HEK293 (cell line): ENCODE measurements around the gene POLR3E.

ENCODE experiments used
- CTCF ChIA-PET: fragments of 350-600 bp; formaldehyde crosslinking; extraction: SDS; loops from one replicate; lab custom pipeline; 2021; ENCODE audit warnings: antibody characterized with exemption; lab: Yijun Ruan, JAX
- POLR2A ChIA-PET: fragments of 300-600 bp; formaldehyde crosslinking; extraction: SDS; loops from one replicate; lab custom pipeline; 2020; ENCODE audit warnings: antibody characterized with exemption, inconsistent platforms; lab: Yijun Ruan, JAX
- H3K27ac ChIP-seq: fragments of 200-500 bp; sonication (Bioruptor generic); 2 replicates; pipeline ENCODE4 v1.5.1; 2014; ENCODE audit warnings: low read depth, low read length, control low read depth, inconsistent platforms; ENCODE audit errors: extremely low read depth
- H3K36me3 ChIP-seq, 2 experiments: fragments of 200-500 bp in 1 of 2; sonication (Bioruptor generic) in 1 of 2; 1 replicate in 1 of 2; 2 replicates in 1 of 2; pipeline ENCODE4 v1.5.1; 2014 to 2017; ENCODE audit warnings: inconsistent platforms in 2 of 2, low read length in 2 of 2; ENCODE audit not compliant: control insufficient read depth in 2 of 2, insufficient read depth in 1 of 2
- H3K4me1 ChIP-seq: fragments of 200-500 bp; sonication (Bioruptor generic); 2 replicates; pipeline ENCODE4 v1.5.1; 2014; ENCODE audit warnings: mild to moderate bottlenecking, low read length, inconsistent platforms; ENCODE audit not compliant: control insufficient read depth, insufficient read depth
- H3K4me3 ChIP-seq: 2 replicates; pipeline ENCODE4 v1.5.1; 2011; ENCODE audit warnings: low read depth, mild to moderate bottlenecking, control low read depth, low read length, moderate library complexity
- H3K9me3 ChIP-seq: fragments of 200-500 bp; sonication (Bioruptor generic); 2 replicates; pipeline ENCODE4 v1.5.1; 2014; ENCODE audit warnings: low read depth, low read length, inconsistent platforms; ENCODE audit not compliant: control insufficient read depth, insufficient read depth
- GLIS1 ChIP-seq: fragments of 450-650 bp; formaldehyde crosslinking; IDR thresholded peaks from 2 replicates; pipeline ENCODE4 v1.5.1; 2016; ENCODE audit warnings: missing biosample characterization, missing genetic modification characterization
- GLIS2 ChIP-seq: fragments of 450-650 bp; formaldehyde crosslinking; IDR thresholded peaks from 2 replicates; pipeline ENCODE4 v1.5.1; 2016; ENCODE audit warnings: missing biosample characterization, missing genetic modification characterization
- HOXC10 ChIP-seq: sonication (generic); formaldehyde crosslinking; IDR thresholded peaks from 2 replicates; pipeline ENCODE4 v1.8.1; 2023; ENCODE audit warnings: mild to moderate bottlenecking, missing genetic modification reagents
- KLF9 ChIP-seq: fragments of 450-650 bp; formaldehyde crosslinking; IDR thresholded peaks from 2 replicates; pipeline ENCODE4 v1.5.1; 2016; ENCODE audit warnings: missing biosample characterization, missing genetic modification characterization, low read depth
- PRDM1 ChIP-seq: fragments of 450-650 bp; formaldehyde crosslinking; IDR thresholded peaks from 2 replicates; pipeline ENCODE4; 2016; ENCODE audit warnings: missing biosample characterization, missing genetic modification characterization
- ZBTB7A ChIP-seq: fragments of 450-650 bp; formaldehyde crosslinking; IDR thresholded peaks from 2 replicates; pipeline ENCODE4 v1.5.1; 2016; ENCODE audit warnings: low read depth, missing biosample characterization, missing genetic modification characterization
- ZIC2 ChIP-seq: fragments of 450-650 bp; formaldehyde crosslinking; IDR thresholded peaks from 2 replicates; pipeline ENCODE4 v1.5.1; 2016; ENCODE audit warnings: missing biosample characterization, missing genetic modification characterization
- ZNF184 ChIP-seq: fragments of 450-650 bp; IDR thresholded peaks from 2 replicates; pipeline ENCODE4 v1.5.1; 2018; ENCODE audit warnings: missing biosample characterization, mild to moderate bottlenecking, missing genetic modification characterization
- ZNF324 ChIP-seq: fragments of 450-650 bp; formaldehyde crosslinking; IDR thresholded peaks from 2 replicates; pipeline ENCODE4 v1.5.1; 2016; ENCODE audit warnings: missing biosample characterization, missing genetic modification characterization
- ZNF335 ChIP-seq: fragments of 450-650 bp; formaldehyde crosslinking; conservative IDR thresholded peaks from 2 replicates; pipeline ENCODE4 v1.5.1; 2016; ENCODE audit warnings: missing biosample characterization, missing genetic modification characterization
- ZNF416 ChIP-seq: fragments of 450-650 bp; formaldehyde crosslinking; IDR thresholded peaks from 2 replicates; pipeline ENCODE4 v1.5.1; 2016; ENCODE audit warnings: missing biosample characterization, missing genetic modification characterization
- ZNF610 ChIP-seq: fragments of 450-650 bp; formaldehyde crosslinking; IDR thresholded peaks from 2 replicates; pipeline ENCODE4 v1.5.1; 2016; ENCODE audit warnings: missing biosample characterization, missing genetic modification characterization, borderline replicate concordance
- ZNF623 ChIP-seq: fragments of 450-650 bp; formaldehyde crosslinking; IDR thresholded peaks from 2 replicates; pipeline ENCODE4 v1.5.1; 2016; ENCODE audit warnings: missing biosample characterization, missing genetic modification characterization
- ZNF626 ChIP-seq: fragments of 450-650 bp; sonication (Bioruptor Pico); formaldehyde crosslinking; IDR thresholded peaks from 2 replicates; pipeline ENCODE4 v1.5.1; 2018; ENCODE audit warnings: missing biosample characterization, missing genetic modification characterization, inconsistent platforms
- ZNF785 ChIP-seq: fragments of 450-650 bp; formaldehyde crosslinking; IDR thresholded peaks from 2 replicates; pipeline ENCODE4 v1.5.1; 2016; ENCODE audit warnings: missing biosample characterization, missing genetic modification characterization
- ZNF843 ChIP-seq: fragments of 450-650 bp; formaldehyde crosslinking; IDR thresholded peaks from 2 replicates; pipeline ENCODE4 v1.5.1; 2016; ENCODE audit warnings: missing biosample characterization, missing genetic modification characterization
- TF ChIP-seq, protein P1 (sequence below): fragments of 450-650 bp; formaldehyde crosslinking; IDR thresholded peaks from 2 replicates; pipeline ENCODE4 v1.5.1; 2016; ENCODE audit warnings: missing biosample characterization, missing genetic modification characterization, low read depth
- TF ChIP-seq, protein P2 (sequence below): fragments of 450-650 bp; formaldehyde crosslinking; IDR thresholded peaks from 2 replicates; pipeline ENCODE4 v1.5.1; 2016; ENCODE audit warnings: missing biosample characterization, missing genetic modification characterization
- TF ChIP-seq, protein P3 (sequence below): fragments of 450-650 bp; formaldehyde crosslinking; IDR thresholded peaks from 2 replicates; pipeline ENCODE4 v1.5.1; 2017; ENCODE audit warnings: missing biosample characterization, missing genetic modification characterization
- TF ChIP-seq, protein P4 (sequence below): fragments of 450-650 bp; formaldehyde crosslinking; IDR thresholded peaks from 2 replicates; pipeline ENCODE4 v1.5.1; 2016; ENCODE audit warnings: missing biosample characterization, missing genetic modification characterization
- TF ChIP-seq, protein P5 (sequence below): fragments of 450-650 bp; formaldehyde crosslinking; IDR thresholded peaks from 2 replicates; pipeline ENCODE4 v1.5.1; 2016; ENCODE audit warnings: missing biosample characterization, missing genetic modification characterization

POLR3E gene

DNA sequence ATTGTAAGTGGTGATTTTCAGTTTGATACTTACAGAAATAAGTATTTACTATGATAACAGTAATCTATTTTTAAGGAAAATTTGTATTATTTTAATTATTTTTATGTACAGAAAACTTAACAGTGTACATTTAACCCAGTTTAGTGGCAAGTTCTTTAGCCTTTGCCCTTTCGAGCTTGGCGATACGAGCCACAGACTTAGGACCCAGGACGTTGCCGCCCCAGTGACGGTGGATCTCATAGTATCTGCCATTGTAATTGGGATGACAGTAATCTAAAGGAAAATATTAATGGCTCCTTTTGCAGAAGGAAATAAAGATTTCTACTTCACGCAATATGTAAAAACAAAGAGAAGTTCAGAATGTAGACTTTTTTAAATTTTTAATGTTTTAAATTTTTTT lies 82.4 kb downstream of the POLR3E start (continued):
- TF ChIP-seq, protein P1, sequence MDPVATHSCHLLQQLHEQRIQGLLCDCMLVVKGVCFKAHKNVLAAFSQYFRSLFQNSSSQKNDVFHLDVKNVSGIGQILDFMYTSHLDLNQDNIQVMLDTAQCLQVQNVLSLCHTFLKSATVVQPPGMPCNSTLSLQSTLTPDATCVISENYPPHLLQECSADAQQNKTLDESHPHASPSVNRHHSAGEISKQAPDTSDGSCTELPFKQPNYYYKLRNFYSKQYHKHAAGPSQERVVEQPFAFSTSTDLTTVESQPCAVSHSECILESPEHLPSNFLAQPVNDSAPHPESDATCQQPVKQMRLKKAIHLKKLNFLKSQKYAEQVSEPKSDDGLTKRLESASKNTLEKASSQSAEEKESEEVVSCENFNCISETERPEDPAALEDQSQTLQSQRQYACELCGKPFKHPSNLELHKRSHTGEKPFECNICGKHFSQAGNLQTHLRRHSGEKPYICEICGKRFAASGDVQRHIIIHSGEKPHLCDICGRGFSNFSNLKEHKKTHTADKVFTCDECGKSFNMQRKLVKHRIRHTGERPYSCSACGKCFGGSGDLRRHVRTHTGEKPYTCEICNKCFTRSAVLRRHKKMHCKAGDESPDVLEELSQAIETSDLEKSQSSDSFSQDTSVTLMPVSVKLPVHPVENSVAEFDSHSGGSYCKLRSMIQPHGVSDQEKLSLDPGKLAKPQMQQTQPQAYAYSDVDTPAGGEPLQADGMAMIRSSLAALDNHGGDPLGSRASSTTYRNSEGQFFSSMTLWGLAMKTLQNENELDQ (tag by site-specific recombination): no peak
- TF ChIP-seq ZIC2 (tag by site-specific recombination): no peak

DNA sequence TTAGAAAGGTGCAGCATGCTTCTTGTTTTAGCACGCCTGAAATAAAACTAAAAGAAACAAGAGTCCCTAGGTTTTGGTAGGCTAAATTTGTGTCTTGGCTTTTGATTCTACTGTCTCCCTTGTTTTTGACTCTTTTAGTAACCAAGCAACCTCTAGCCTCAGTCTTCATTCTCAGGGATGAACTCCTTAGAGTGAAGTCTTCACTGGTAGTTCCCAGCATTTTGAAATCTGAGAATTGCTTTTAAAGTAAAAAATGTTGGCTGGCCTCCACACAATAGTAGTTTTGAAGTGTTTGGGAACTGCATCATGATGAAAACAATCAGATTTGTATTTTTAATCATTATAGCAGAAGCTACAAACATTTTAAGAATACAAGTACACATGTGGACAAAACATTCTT lies 83.3 kb downstream of the POLR3E start:
- Histone ChIP-seq H3K36me3 (no peaks in the 10 kb centered on the region), H3K27ac (no peak overlapping the region), H3K9me3 (no peaks in the 10 kb centered on the region), H3K4me3 (no peak overlapping the region), H3K4me1 (no peaks in the 10 kb centered on the region)
- ChIA-PET CTCF (no interaction called here), POLR2A (no interaction called here)
- TF ChIP-seq ZNF785 (tag by site-specific recombination) (no peak), ZNF610 (no peak), KLF9 (tag by site-specific recombination) (no peak), PRDM1 (no peak), ZNF335 (tag by site-specific recombination) (no peak), ZNF184 (tag by site-specific recombination) (no peak), HOXC10 (CRISPR knock-in tag) (no peak), ZBTB7A (tag by site-specific recombination) (no peak)

DNA sequence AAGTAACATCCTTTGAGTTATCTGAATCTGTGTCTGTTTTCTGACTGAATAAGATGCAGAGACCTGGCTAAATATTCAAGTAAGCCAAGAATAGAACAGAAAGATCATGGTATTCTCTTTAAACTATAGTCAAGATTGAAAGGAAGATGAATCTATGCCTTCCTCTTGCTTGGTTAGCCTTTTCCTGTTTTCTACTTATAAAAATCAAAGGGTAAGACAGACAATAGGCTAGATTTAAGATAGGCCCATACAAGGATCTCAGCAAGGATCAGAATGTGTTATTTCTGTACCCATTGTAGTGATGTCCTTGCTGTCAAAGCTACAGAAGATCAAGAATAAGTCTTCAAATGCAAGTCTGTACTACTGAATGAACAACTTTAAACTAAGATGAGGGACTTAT lies 84.2 kb downstream of the POLR3E start:
- no peak overlapping the region for H3K4me3 ChIP-seq
- no peaks in the 10 kb centered on the region; a peak in 1 of 3 replicates for H3K36me3 ChIP-seq
- H3K27ac ChIP-seq: no peak overlapping the region
- H3K4me1 ChIP-seq: no peaks in the 10 kb centered on the region
- TF ChIP-seq, protein P2, sequence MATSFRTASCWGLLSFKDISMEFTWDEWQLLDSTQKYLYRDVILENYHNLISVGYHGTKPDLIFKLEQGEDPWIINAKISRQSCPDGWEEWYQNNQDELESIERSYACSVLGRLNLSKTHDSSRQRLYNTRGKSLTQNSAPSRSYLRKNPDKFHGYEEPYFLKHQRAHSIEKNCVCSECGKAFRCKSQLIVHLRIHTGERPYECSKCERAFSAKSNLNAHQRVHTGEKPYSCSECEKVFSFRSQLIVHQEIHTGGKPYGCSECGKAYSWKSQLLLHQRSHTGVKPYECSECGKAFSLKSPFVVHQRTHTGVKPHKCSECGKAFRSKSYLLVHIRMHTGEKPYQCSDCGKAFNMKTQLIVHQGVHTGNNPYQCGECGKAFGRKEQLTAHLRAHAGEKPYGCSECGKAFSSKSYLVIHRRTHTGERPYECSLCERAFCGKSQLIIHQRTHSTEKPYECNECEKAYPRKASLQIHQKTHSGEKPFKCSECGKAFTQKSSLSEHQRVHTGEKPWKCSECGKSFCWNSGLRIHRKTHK (tag by site-specific recombination): no peak
- no peak for TF ChIP-seq GLIS2 (tag by site-specific recombination)
- TF ChIP-seq, all 188 proteins: peak for 0
- POLR2A ChIA-PET: no interaction called here
- no peaks in the 10 kb centered on the region for H3K9me3 ChIP-seq
- CTCF ChIA-PET: interaction anchor here (0.6 kb wide), 1 partner anchor 62 kb away, joined by 3 read pairs; no protein-coding TSS in a partner anchor

DNA sequence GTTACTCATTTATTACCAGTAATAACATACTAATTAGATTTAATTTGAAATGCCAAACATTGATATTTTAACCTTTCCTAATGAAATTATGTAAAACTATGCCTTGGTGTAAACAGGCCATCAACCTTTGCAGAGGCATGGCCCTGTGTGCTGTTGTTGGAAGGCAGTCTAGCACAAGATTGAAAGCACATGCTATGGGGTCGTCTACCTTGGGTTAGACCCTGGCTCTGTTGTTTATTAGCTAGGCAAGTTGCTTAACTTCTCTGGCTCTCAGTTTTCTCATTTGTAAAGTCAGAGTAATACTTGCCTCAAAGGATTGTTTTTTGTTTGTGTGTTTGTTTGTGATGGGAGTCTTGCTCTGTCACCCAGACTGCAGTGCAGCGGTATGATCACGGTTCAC lies 86.6 kb downstream of the POLR3E start:
- Histone ChIP-seq H3K9me3 (no peaks in the 10 kb centered on the region), H3K36me3 (no peaks in the 10 kb centered on the region; a peak in 1 of 3 replicates), H3K4me1 (peaks cover 3% of the 10 kb centered on the region; the same call in 1 of the 2 replicates), H3K4me3 (no peak overlapping the region), H3K27ac (no peak overlapping the region)
- CTCF ChIA-PET: no interaction called here
- POLR2A ChIA-PET: no interaction called here
- TF ChIP-seq ZNF416 (tag by site-specific recombination): no peak
- no peak for TF ChIP-seq ZNF623 (tag by site-specific recombination)
- no peak for TF ChIP-seq GLIS1 (tag by site-specific recombination)
- TF ChIP-seq ZNF843 (tag by site-specific recombination): no peak
- TF ChIP-seq ZNF626 (tag by site-specific recombination): no peak
- no peak for TF ChIP-seq PRDM1
- TF ChIP-seq, protein P3, sequence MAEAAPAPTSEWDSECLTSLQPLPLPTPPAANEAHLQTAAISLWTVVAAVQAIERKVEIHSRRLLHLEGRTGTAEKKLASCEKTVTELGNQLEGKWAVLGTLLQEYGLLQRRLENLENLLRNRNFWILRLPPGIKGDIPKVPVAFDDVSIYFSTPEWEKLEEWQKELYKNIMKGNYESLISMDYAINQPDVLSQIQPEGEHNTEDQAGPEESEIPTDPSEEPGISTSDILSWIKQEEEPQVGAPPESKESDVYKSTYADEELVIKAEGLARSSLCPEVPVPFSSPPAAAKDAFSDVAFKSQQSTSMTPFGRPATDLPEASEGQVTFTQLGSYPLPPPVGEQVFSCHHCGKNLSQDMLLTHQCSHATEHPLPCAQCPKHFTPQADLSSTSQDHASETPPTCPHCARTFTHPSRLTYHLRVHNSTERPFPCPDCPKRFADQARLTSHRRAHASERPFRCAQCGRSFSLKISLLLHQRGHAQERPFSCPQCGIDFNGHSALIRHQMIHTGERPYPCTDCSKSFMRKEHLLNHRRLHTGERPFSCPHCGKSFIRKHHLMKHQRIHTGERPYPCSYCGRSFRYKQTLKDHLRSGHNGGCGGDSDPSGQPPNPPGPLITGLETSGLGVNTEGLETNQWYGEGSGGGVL: no peak
- no peak for TF ChIP-seq ZNF324
- TF ChIP-seq, protein P4, sequence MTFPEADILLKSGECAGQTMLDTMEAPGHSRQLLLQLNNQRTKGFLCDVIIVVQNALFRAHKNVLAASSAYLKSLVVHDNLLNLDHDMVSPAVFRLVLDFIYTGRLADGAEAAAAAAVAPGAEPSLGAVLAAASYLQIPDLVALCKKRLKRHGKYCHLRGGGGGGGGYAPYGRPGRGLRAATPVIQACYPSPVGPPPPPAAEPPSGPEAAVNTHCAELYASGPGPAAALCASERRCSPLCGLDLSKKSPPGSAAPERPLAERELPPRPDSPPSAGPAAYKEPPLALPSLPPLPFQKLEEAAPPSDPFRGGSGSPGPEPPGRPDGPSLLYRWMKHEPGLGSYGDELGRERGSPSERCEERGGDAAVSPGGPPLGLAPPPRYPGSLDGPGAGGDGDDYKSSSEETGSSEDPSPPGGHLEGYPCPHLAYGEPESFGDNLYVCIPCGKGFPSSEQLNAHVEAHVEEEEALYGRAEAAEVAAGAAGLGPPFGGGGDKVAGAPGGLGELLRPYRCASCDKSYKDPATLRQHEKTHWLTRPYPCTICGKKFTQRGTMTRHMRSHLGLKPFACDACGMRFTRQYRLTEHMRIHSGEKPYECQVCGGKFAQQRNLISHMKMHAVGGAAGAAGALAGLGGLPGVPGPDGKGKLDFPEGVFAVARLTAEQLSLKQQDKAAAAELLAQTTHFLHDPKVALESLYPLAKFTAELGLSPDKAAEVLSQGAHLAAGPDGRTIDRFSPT (tag by site-specific recombination): no peak
- TF ChIP-seq, protein P5, sequence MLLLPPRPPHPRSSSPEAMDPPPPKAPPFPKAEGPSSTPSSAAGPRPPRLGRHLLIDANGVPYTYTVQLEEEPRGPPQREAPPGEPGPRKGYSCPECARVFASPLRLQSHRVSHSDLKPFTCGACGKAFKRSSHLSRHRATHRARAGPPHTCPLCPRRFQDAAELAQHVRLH (tag by site-specific recombination): no peak
